K562 (cell line): ENCODE measurements around the gene CLIC1. TPM values are rescaled to one million over a fixed set of nuclear protein-coding genes. Genes with fewer than 3 reads are reported as not detected.
A peak's percentile ranks its signal among the peaks of the same experiment; 100 is the strongest.

Experiments used
- ATF2 ChIP-seq: sonication (generic); formaldehyde crosslinking; IDR thresholded peaks from 2 replicates; pipeline ENCODE4 v1.8.1; 2022; ENCODE audit warnings: missing genetic modification reagents
- CHAMP1 ChIP-seq: fragments of 450-650 bp; IDR thresholded peaks from 2 replicates; pipeline ENCODE4 v1.6.1; 2016; ENCODE audit warnings: mild to moderate bottlenecking
- CHD2 ChIP-seq: IDR thresholded peaks from 2 replicates; pipeline ENCODE4 v1.6.1; 2011; ENCODE audit warnings: low read depth, low read length
- DLX4 ChIP-seq: fragments of 250-450 bp; sonication (Bioruptor Pico); IDR thresholded peaks from 2 replicates; pipeline ENCODE4 v1.6.1; 2021; ENCODE audit warnings: mild to moderate bottlenecking
- E2F1 ChIP-seq: sonication (generic); formaldehyde crosslinking; IDR thresholded peaks from 2 replicates; pipeline ENCODE4 v1.8.1; 2023; ENCODE audit warnings: mild to moderate bottlenecking, missing genetic modification reagents, moderate library complexity
- ETV1 ChIP-seq: fragments of 450-650 bp; conservative IDR thresholded peaks from 2 replicates; pipeline ENCODE4 v1.6.1; 2016; ENCODE audit warnings: missing genetic modification characterization, control low read depth, low read depth, missing compliant biosample characterization
- GTF2E2 ChIP-seq: fragments of 200-800 bp; sonication (Bioruptor generic); IDR thresholded peaks from 2 replicates; pipeline ENCODE4 v1.6.1; 2016; ENCODE audit warnings: missing genetic modification characterization, missing compliant biosample characterization
- IRF1 ChIP-seq: sonication (generic); formaldehyde crosslinking; IDR thresholded peaks from 2 replicates; pipeline ENCODE4 v1.8.0; 2022; ENCODE audit warnings: missing genetic modification reagents, mild to moderate bottlenecking, borderline replicate concordance
- MTA3 ChIP-seq: fragments of 450-650 bp; formaldehyde crosslinking; IDR thresholded peaks from 2 replicates; pipeline ENCODE4 v1.6.1; 2017; ENCODE audit warnings: mild to moderate bottlenecking, borderline replicate concordance
- NCOA4 ChIP-seq: fragments of 450-650 bp; IDR thresholded peaks from 2 replicates; pipeline ENCODE4 v1.6.1; 2018; ENCODE audit warnings: mild to moderate bottlenecking; ENCODE audit not compliant: partially characterized antibody
- NR4A1 ChIP-seq, 2 experiments: fragments of 250-450 bp in 1 of 2; fragments of 450-650 bp in 1 of 2; sonication (Bioruptor Pico) in 1 of 2; IDR thresholded peaks; 2 replicates each; pipeline versions ENCODE4 v1.4.0 to v1.6.1; 2016 to 2020; ENCODE audit warnings: mild to moderate bottlenecking in 2 of 2, missing compliant biosample characterization in 1 of 2, missing genetic modification characterization in 1 of 2, moderate library complexity in 1 of 2
- PRPF4 ChIP-seq: fragments of 200-400 bp; formaldehyde crosslinking; IDR thresholded peaks from one replicate; pipeline ENCODE4 v1.6.1; 2017; ENCODE audit warnings: low read length, low read depth, mild to moderate bottlenecking; ENCODE audit not compliant: insufficient read depth, poor library complexity, severe bottlenecking
- SLC30A9 ChIP-seq: fragments of 250-450 bp; sonication (Bioruptor Pico); IDR thresholded peaks from 2 replicates; pipeline ENCODE4 v1.8.0; 2022; ENCODE audit warnings: mild to moderate bottlenecking, moderate library complexity
- SMARCA4 ChIP-seq: fragments of 450-650 bp; IDR thresholded peaks from 2 replicates; pipeline ENCODE4 v1.6.1; 2016
- SNAPC5 ChIP-seq: fragments of 250-450 bp; sonication (Bioruptor Pico); IDR thresholded peaks from 2 replicates; pipeline ENCODE4 v1.8.0; 2021; ENCODE audit warnings: moderate library complexity, mild to moderate bottlenecking, inconsistent platforms
- TAF15 ChIP-seq: fragments of 200-400 bp; formaldehyde crosslinking; IDR thresholded peaks from 2 replicates; pipeline ENCODE4 v1.6.1; 2017; ENCODE audit warnings: mild to moderate bottlenecking, low read depth, low read length, moderate library complexity
- TCF7L2 ChIP-seq: fragments of 150-350 bp; IDR thresholded peaks from 2 replicates; pipeline ENCODE4 v1.6.1; 2016; ENCODE audit warnings: low read depth, mild to moderate bottlenecking, low read length, moderate library complexity
- ZBTB5 ChIP-seq: fragments of 450-650 bp; IDR thresholded peaks from 2 replicates; pipeline ENCODE4 v1.6.1; 2017; ENCODE audit warnings: antibody characterized with exemption
- ZNF124 ChIP-seq: sonication (generic); formaldehyde crosslinking; IDR thresholded peaks from 2 replicates; pipeline ENCODE4 v1.8.1; 2022; ENCODE audit warnings: missing genetic modification reagents
- polyA plus RNA-seq, 8 experiments: library from polyadenylated mRNA; depleted of rRNA in 4 of 8; stranded (reverse) in 5 of 8; unstranded in 3 of 8; fragments of >200 nt; fragmentation: Nextera tagmentation in 2 of 8; fragmentation: Illumina TruSeq in 1 of 8; extraction: Ambion mirVana in 2 of 8; extraction: Trizol in 1 of 8; gene quantifications; 2 replicates each; pipeline versions ENCODE4 v1.2.1 to v1.2.3, GENCODE V29; 2011 to 2014; ENCODE audit warnings: inconsistent platforms in 1 of 8, missing spikeins in 1 of 8
- total RNA-seq, 7 experiments: library from RNA; depleted of rRNA in 6 of 7; stranded (reverse); fragments of >200 nt in 6 of 7; fragmentation: Illumina TruSeq in 2 of 7; extraction: Trizol in 2 of 7; gene quantifications; 2 replicates each; pipeline versions ENCODE4 v1.2.1 to v1.2.3, GENCODE V29; 2011 to 2021; ENCODE audit warnings: low replicate concordance in 1 of 7

Gene CLIC1
- total and polyA plus RNA-seq, 9 of the 15 experiments (the other 6 are each of a cell fraction or from before 2014, with no cell fraction given) = 1,267 to 2,419 (median 1,808) TPM

GRCh38 chr6:31737315-31737990 lies 1.1 kb upstream of the CLIC1 start (continued):
- TF ChIP-seq CHAMP1 (no peak), TAF15 (no peak), PRPF4 (no peak), GTF2E2 (tag) (no peak), NR4A1 (CRISPR knock-in tag; IDR thresholded peaks at IDR 0.05) (no peak), NR4A1 (tag; IDR thresholded peaks at IDR 0.05) (0 out of 2 replicates have a peak, but pooled peaks have one; percentile 2), CHD2 (no peak), SNAPC5 (CRISPR knock-in tag) (no peak), ETV1 (tag) (peak; percentile 43; the same call in 1 of the 2 replicates), ATF2 (CRISPR knock-in tag) (no peak), ZBTB5 (no peak), NCOA4 (peak; percentile 78), E2F1 (CRISPR knock-in tag) (no peak), IRF1 (CRISPR knock-in tag) (no peak), MTA3 (no peak), TCF7L2 (no peak), SMARCA4 (no peak), SLC30A9 (no peak), DLX4 (no peak), ZNF124 (CRISPR knock-in tag) (no peak)
